ENCODE data around the gene IGF1R.

DNA sequence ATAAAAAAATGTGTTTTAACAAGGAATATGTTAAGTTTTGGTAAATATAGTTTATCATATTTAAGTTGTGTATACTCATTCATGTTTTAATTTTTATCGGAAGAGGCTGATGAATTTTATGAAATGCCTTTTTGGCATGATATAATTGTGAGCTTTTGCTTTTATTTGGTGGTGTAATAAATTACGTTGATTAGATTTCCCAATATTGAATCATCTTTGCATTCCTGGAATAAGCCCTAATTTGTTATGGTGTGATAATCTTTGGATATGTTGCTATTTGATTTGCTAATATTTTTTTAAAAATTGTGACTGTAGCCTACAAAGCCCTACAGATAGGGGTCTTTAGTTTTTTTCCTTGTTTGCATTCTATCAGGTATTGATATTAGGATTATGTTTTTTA is 107.4 kb downstream of the IGF1R start:
- TF ChIP-seq, protein P1, sequence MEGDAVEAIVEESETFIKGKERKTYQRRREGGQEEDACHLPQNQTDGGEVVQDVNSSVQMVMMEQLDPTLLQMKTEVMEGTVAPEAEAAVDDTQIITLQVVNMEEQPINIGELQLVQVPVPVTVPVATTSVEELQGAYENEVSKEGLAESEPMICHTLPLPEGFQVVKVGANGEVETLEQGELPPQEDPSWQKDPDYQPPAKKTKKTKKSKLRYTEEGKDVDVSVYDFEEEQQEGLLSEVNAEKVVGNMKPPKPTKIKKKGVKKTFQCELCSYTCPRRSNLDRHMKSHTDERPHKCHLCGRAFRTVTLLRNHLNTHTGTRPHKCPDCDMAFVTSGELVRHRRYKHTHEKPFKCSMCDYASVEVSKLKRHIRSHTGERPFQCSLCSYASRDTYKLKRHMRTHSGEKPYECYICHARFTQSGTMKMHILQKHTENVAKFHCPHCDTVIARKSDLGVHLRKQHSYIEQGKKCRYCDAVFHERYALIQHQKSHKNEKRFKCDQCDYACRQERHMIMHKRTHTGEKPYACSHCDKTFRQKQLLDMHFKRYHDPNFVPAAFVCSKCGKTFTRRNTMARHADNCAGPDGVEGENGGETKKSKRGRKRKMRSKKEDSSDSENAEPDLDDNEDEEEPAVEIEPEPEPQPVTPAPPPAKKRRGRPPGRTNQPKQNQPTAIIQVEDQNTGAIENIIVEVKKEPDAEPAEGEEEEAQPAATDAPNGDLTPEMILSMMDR (IDR thresholded peaks at IDR 0.05; ENCODE audit: poor library complexity) = no peak
- no peak for TF ChIP-seq EZH2 (IDR thresholded peaks at IDR 0.05; ENCODE audit: borderline replicate concordance)
- no peak for TF ChIP-seq EZH2phosphoT487 (IDR thresholded peaks at IDR 0.05; ENCODE audit: low read depth, severe bottlenecking, unreplicated experiment)
